ENCODE data around the gene LRRC23. TPM values are rescaled to one million over a fixed set of nuclear protein-coding genes. Genes with fewer than 3 reads are reported as not detected.
"Not testable (repeated sequence)": the region's sequence is repeated elsewhere in the genome, so short reads cannot be mapped to it uniquely, and the experiment has no call there.

Gene LRRC23
- total and polyA plus RNA-seq, 12 donors, result 6.9 to 29.0 (median 13.1) TPM

DNA sequence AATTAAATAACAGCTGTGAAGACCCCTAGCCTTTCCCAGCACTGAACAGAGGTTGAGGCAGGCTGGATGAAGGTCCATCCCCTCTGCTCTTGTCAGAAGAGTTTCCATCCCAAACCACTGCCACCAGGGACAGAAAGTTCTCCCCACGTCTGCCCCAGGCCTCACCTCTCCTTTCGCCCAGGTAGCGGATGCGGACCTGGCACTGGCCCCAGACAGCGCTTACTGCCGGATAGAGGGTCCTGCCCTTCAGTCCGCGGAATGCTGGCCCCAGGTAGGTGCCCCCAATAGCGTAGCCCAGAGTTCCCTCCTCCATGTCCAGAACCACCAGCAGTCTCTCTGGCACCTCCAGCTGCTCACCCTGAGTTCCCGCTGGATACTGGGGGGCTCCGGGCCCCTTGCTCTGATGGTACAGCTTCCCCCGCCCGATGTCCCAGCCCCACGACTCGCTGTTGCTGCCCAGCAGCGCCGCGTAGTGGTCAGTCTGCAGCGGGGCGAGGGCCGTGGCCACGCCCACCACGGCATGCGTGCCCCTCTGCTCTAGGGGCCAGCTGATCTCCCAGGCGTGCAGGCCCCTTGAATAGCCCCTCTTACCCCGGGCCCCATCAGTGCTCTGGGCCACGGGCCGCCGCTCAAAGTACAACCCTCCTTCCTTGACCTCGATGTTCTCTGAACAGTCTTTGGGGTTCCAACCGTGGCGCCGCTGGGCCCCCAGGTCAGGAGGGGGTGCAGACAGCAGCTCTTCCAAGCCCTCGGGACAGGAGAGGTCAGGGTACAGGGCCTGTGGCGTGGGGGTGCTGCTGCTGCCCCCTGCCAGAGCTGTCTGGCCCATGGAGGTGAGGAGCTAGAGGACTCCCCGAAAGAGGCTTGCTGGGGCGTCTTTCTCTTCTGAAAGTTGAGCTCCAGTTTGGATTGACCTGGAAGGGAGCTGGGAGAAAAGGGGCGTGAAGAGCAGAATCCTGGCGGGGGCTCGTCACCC lies 32.3 kb upstream of the LRRC23 start:
- DNase-seq, result peak; percentile 79 to 90 (median 87)
- Histone ChIP-seq H3K27ac (peak overlapping the region; percentile 76 to 96 (median 85)), H3K27me3 (no peaks in the 10 kb centered on the region), H3K4me1 (replicated peaks in 1 of 2) (peaks cover 31 to 49% of the 10 kb centered on the region in 2 donors), H3K4me3 (peak overlapping the region; percentile 58 to 95 (median 92)), H3K9me3 (replicated peaks in 1 of 3) (no peaks in the 10 kb centered on the region), H3K36me3 (replicated peaks in 1 of 2) (peaks cover 0 to 29% of the 10 kb centered on the region in 2 donors)
- intact Hi-C loops (cut with DNase I), result loop anchor here in 1 of 2 donors (10.0 kb wide), 1 partner anchor 82 kb away; the partner anchor contains the start of gene PTPN6
- TF ChIP-seq POLR2A (IDR thresholded peaks at IDR 0.05), result no peak
- TF ChIP-seq, protein P1, sequence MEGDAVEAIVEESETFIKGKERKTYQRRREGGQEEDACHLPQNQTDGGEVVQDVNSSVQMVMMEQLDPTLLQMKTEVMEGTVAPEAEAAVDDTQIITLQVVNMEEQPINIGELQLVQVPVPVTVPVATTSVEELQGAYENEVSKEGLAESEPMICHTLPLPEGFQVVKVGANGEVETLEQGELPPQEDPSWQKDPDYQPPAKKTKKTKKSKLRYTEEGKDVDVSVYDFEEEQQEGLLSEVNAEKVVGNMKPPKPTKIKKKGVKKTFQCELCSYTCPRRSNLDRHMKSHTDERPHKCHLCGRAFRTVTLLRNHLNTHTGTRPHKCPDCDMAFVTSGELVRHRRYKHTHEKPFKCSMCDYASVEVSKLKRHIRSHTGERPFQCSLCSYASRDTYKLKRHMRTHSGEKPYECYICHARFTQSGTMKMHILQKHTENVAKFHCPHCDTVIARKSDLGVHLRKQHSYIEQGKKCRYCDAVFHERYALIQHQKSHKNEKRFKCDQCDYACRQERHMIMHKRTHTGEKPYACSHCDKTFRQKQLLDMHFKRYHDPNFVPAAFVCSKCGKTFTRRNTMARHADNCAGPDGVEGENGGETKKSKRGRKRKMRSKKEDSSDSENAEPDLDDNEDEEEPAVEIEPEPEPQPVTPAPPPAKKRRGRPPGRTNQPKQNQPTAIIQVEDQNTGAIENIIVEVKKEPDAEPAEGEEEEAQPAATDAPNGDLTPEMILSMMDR (IDR thresholded peaks at IDR 0.05), result peak; percentile 77 to 96 (median 92)
- WGBS, 4 donors, result 0 to 1% (median 1%) methylated on average over 5 to 40 of the region's 40 CpGs

DNA sequence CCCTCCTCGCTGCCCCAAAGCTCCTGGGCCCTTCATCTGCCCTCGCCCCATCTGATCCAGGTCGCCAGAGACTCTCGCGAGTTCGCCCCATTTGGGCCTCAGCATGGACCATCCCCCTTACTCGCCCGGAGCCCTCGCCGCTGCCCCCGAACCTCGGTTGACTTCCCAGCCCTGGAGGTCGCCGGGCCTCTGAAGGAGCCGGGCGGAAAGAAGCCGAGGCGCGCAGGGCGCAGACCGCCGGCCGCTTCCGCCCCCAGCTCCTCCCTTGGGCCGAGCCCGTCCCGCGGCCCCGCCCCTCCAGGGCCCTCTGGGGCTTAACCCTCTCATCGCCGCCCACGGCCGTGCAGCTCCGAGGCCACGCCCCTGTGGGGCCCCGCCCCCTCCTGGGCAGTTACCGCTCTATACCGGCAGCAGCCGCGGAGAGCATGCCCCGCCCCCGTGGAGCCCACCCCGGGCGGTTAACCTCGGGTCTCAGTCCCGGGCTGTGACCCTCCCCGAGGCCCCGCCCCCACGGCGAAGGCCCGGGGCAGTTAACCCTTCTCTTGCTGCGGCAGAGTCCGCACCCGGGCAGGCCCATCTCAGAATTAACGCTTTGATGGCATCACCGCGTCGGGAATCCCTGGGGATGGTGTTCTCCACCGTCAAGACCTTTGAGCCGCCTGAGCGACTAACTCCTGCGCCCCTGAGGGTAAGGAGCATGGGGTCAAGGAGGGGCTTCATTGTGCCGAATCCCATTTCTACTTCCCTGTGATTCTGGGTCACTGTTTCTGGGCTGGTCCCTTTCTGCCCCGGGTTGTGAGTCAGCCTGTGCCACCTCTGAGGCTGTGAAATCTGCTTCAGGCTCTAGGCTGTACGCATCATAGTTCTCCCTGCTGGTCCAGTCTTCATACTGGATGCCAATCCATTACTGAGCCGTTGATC lies 31.3 kb upstream of the LRRC23 start, which contains the start of gene SPSB2:
Gene SPSB2, minus strand, starts transcription at position 210 of the 921 bp plus-strand sequence. CDS start 402 bp downstream, outside the sequence.
- 0 to 2% (median 0%) methylated on average over 13 to 66 of the region's 66 CpGs for WGBS, 4 donors
- H3K27ac ChIP-seq, result peak within 1 kb of the TSS; percentile 76 to 96 (median 85)
- intact Hi-C loops (cut with DNase I), result loop anchor here in 1 of 2 donors (10.0 kb wide), 1 partner anchor 81 kb away; the partner anchor contains the start of gene PTPN6
- H3K9me3 ChIP-seq (replicated peaks in 1 of 3), result no peaks in the 10 kb centered on the region
- peaks cover 0 to 29% of the 10 kb centered on the region in 2 donors for H3K36me3 ChIP-seq (replicated peaks in 1 of 2)
- peak; percentile 45 to 49 for TF ChIP-seq POLR2A (IDR thresholded peaks at IDR 0.05)
- TF ChIP-seq, protein P1 (IDR thresholded peaks at IDR 0.05), result peak in 2 of 6 experiments; percentile 6 to 17
- DNase-seq, result peak; percentile 97 to 99 (median 99)
- peak within 1 kb of the TSS; percentile 58 to 95 (median 92) for H3K4me3 ChIP-seq
- H3K4me1 ChIP-seq (replicated peaks in 1 of 2), result peaks cover 31 to 48% of the 10 kb centered on the region in 2 donors
- no peaks in the 10 kb centered on the region for H3K27me3 ChIP-seq

DNA sequence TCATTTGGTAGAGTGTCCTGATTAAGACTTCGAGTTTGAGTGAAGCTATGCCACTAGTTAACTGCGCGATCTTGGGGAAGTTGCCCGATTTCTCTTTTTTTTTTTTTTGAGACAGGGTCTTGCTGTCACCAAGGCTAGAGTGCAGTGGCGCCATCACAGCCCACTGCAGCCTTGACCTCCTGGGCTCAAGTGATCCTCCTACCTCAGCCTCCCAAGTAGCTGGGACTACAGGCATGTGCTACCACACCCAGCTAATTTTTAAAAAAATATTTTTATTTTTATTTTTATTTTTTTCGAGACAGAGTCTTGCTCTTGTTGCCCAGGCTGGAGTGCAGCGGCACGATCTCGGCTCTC lies 30.6 kb upstream of the LRRC23 start:
- intact Hi-C loops (cut with DNase I), result loop anchor here in 1 of 2 donors (10.0 kb wide), 1 partner anchor 81 kb away; the partner anchor contains the start of gene PTPN6
- not testable (repeated sequence) for DNase-seq; H3K9me3 ChIP-seq (replicated peaks in 1 of 3); H3K27me3 ChIP-seq
- WGBS, 4 donors, result 38 to 42% (median 40%) methylated on average over 9 of the region's 9 CpGs
- H3K4me1 ChIP-seq (replicated peaks in 1 of 2), result peaks cover 24 to 42% of the 10 kb centered on the region in 2 donors
- H3K4me3 ChIP-seq, result peak overlapping the region in 2 of 4 donors; percentile 58 to 91
- H3K27ac ChIP-seq, result peak overlapping the region; percentile 76 to 96 (median 85)
- H3K36me3 ChIP-seq (replicated peaks in 1 of 2), result peaks cover 0 to 28% of the 10 kb centered on the region in 2 donors

DNA sequence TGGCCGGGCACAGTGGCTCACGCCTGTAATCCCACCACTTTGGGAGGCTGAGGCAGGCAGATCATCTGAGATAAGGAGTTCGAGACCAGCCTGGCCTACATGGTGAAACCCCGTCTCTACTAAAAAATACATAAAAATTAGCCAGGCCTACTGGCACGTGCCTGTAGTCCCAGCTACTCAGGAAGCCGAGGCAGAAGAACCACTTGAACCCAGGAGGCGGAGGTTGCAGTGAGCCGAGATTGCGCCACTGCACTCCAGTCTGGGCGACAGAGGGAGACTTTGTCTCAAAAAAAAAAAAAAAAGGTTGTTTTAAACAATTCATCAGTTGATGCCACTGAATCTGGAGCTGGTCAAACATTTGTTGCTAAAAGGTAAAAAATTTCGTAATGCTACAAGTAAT lies 24.8 kb upstream of the LRRC23 start:
- not testable (repeated sequence) for H3K4me3 ChIP-seq; H3K27me3 ChIP-seq; H3K27ac ChIP-seq; H3K36me3 ChIP-seq (replicated peaks in 1 of 2); H3K4me1 ChIP-seq (replicated peaks in 1 of 2); H3K9me3 ChIP-seq (replicated peaks in 1 of 3); DNase-seq
- WGBS, 4 donors, result 83 to 94% (median 90%) methylated on average over 11 of the region's 11 CpGs
- intact Hi-C loops (cut with DNase I), result loop anchor here in 1 of 2 donors (10.0 kb wide), 1 partner anchor 75 kb away; the partner anchor contains the start of gene PTPN6

Measured in adrenal gland (tissue), 12 donors.